NCI-H187 treated with DMSO at 0.1 percent for 48 hours (cell line): Measurements from ENCODE around the gene ABI3.

Experiments
- DNase-seq: peaks from one replicate; lab custom pipeline; 2025; lab: John Stamatoyannopoulos, UW

Gene ABI3

GRCh38 chr17:49225554-49226236, 15.2 kb downstream of the ABI3 start:
- no peak for DNase-seq

- no peak for DNase-seq
Measured at GRCh38 chr17:49226771-49227435, 16.4 kb downstream of the ABI3 start.

- DNase-seq = peak; percentile 20
Measured at GRCh38 chr17:49227436-49228261, 17.1 kb downstream of the ABI3 start.

GRCh38 chr17:49229076-49229804, 18.7 kb downstream of the ABI3 start:
- DNase-seq = no peak

- no peak for DNase-seq
Measured at GRCh38 chr17:49229805-49230600, 19.5 kb downstream of the ABI3 start.

GRCh38 chr17:49230636-49231562, 20.4 kb downstream of the ABI3 start, which contains the start of gene PHOSPHO1:
Gene PHOSPHO1 (minus strand): TSS chr17:49230787. CDS start chr17:49226691, 4,096 bp downstream.
- no peak for DNase-seq

- DNase-seq = no peak
Measured at GRCh38 chr17:49231563-49231894, 21.0 kb downstream of the ABI3 start.

GRCh38 chr17:49234509-49235080, 24.1 kb downstream of the ABI3 start:
- no peak for DNase-seq

GRCh38 chr17:49235896-49236295, 25.4 kb downstream of the ABI3 start:
- DNase-seq = no peak

- DNase-seq = no peak
Measured at GRCh38 chr17:49239963-49240362, 29.5 kb downstream of the ABI3 start.

- DNase-seq = no peak
Measured at GRCh38 chr17:49240619-49241018, 30.1 kb downstream of the ABI3 start.

GRCh38 chr17:49241040-49241439, 30.5 kb downstream of the ABI3 start:
- DNase-seq = no peak

- no peak for DNase-seq
Measured at GRCh38 chr17:49241692-49242397, 31.3 kb downstream of the ABI3 start.

GRCh38 chr17:49242813-49243212, 32.3 kb downstream of the ABI3 start:
- DNase-seq = no peak

- DNase-seq = no peak
Measured at GRCh38 chr17:49244839-49245238, 34.3 kb downstream of the ABI3 start.

- no peak for DNase-seq
Measured at GRCh38 chr17:49247944-49248343, 37.4 kb downstream of the ABI3 start.

GRCh38 chr17:49249292-49249794, 38.8 kb downstream of the ABI3 start:
- no peak for DNase-seq

- DNase-seq = no peak
Measured at GRCh38 chr17:49249890-49250522, 39.5 kb downstream of the ABI3 start.
